Stimulated activated effector memory CD8-positive, alpha-beta T cell treated with anti-CD3 and anti-CD28 coated beads, Interleukin-12 subunit alpha, Interleukin-12 subunit beta, amount 100 ng/mL, for 72 hours (primary cell): ENCODE measurements around the gene PNLIPRP3.

Experiments used
- ATAC-seq: fragments of 150-1000 bp; cut with Tn5 transposase; 2 replicates; pipeline ENCODE4 v1.10.0; 2021
- DNase-seq, 2 donors: peaks; one replicate each; pipeline ENCODE4 v3.0.0; 2021 to 2022; ENCODE audit warnings: low spot score in 2 of 2
- H3K27ac Mint-ChIP-seq: one replicate; pipeline ENCODE4 v1.8.0; 2022; ENCODE audit warnings: mild to moderate bottlenecking, mixed read lengths
- H3K36me3 Mint-ChIP-seq: one replicate; pipeline ENCODE4 v1.8.0; 2022; ENCODE audit warnings: mild to moderate bottlenecking, mixed read lengths
- H3K4me1 Mint-ChIP-seq: one replicate; pipeline ENCODE4 v1.8.0; 2022; ENCODE audit warnings: mixed read lengths
- H3K4me3 Mint-ChIP-seq: one replicate; pipeline ENCODE4 v1.8.0; 2022; ENCODE audit warnings: mild to moderate bottlenecking, mixed read lengths
- H3K9me3 Mint-ChIP-seq: one replicate; pipeline ENCODE4 v1.8.0; 2022; ENCODE audit warnings: mixed read lengths

Gene PNLIPRP3

GRCh38 chr10:116430288-116430687 lies 2.6 kb downstream of the PNLIPRP3 start:
- peaks cover 4% of the 10 kb centered on the region for H3K9me3 Mint-ChIP-seq
- H3K36me3 Mint-ChIP-seq = no peaks in the 10 kb centered on the region
- DNase-seq (no peak), ATAC-seq (no peak)
- no peaks in the 10 kb centered on the region for H3K4me1 Mint-ChIP-seq
- no peak overlapping the region for H3K4me3 Mint-ChIP-seq
- no peak overlapping the region for H3K27ac Mint-ChIP-seq

- DNase-seq (no peak), ATAC-seq (no peak)
- Mint-ChIP-seq H3K4me3 (no peak overlapping the region), H3K9me3 (peaks cover 2% of the 10 kb centered on the region), H3K36me3 (no peaks in the 10 kb centered on the region), H3K27ac (no peak overlapping the region), H3K4me1 (no peaks in the 10 kb centered on the region)
Observed at GRCh38 chr10:116431598-116431997, 4.0 kb downstream of the PNLIPRP3 start.

DNA sequence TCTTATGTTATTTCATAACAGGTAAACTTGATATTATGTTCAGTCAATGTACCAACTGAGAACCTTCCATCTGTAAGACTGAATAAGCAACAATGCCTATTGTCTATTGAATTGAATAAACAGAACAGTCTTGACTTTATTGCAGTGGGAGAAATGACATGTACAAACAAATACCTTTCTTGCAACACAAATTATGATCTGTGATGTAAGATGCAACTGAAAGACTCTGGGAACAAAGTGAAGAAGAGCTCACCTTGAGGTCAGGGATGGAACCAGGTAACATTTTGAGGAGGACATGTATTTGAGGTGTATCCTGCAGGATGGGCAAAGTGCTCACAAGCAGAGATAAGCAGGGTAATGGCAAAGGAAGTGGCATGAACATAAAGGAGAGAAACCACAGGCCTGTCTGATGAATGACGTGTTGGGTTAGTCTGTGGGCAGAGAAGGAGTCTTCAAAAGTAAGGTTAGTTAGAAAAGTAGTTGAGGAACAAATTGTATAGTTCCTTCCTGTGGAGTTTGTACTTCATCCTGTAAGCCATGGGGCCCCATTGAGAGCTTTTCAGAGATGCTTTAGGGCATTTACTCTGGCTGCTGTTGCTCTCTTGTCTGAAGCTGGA lies 9.5 kb downstream of the PNLIPRP3 start:
- ATAC-seq = no peak
- no peak for DNase-seq
- no peaks in the 10 kb centered on the region for H3K36me3 Mint-ChIP-seq
- no peaks in the 10 kb centered on the region for H3K4me1 Mint-ChIP-seq
- peaks cover 5% of the 10 kb centered on the region for H3K9me3 Mint-ChIP-seq
- H3K27ac Mint-ChIP-seq = no peak overlapping the region
- H3K4me3 Mint-ChIP-seq = no peak overlapping the region

DNA sequence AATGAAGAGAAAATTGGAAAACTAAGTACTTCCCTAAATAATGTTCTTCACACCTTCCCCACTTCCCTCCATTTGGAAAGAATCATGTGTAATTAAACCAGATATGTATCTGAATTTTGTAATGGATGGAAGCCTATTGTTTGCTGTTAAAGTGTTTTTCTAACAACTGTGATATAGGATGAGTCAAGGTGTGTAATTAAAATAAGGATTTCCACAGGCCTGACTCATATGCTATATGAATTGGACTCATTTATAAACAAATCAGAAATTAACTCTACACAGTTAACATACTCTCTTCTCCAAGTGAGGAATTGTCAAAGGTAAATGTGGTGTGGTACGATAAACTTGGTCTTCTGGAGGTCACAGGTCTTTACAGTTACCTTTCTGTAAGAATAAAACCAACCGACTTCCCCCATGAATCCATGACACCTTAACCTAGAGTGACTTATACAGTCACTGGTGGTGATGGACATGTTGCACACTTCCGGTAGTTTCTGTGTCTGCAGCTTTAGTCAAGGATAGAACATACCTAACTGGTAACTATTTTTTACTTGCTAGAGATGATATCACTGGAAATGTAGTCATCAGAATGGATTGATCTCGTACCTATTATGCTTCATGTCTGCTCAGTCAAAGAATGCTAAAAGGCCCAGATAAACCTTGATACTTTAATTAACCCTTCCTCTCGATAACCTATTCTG lies 12.8 kb downstream of the PNLIPRP3 start:
- Mint-ChIP-seq H3K27ac (no peak overlapping the region), H3K9me3 (peaks cover 5% of the 10 kb centered on the region), H3K4me3 (no peak overlapping the region), H3K36me3 (no peaks in the 10 kb centered on the region), H3K4me1 (no peaks in the 10 kb centered on the region)
- ATAC-seq (no peak), DNase-seq (no peak)

- peaks cover 6% of the 10 kb centered on the region for H3K9me3 Mint-ChIP-seq
- no peak overlapping the region for H3K27ac Mint-ChIP-seq
- no peaks in the 10 kb centered on the region for H3K36me3 Mint-ChIP-seq
- DNase-seq (no peak), ATAC-seq (no peak)
- no peak overlapping the region for H3K4me3 Mint-ChIP-seq
- no peaks in the 10 kb centered on the region for H3K4me1 Mint-ChIP-seq
Observed at GRCh38 chr10:116444527-116445142, 17.0 kb downstream of the PNLIPRP3 start.

- Mint-ChIP-seq H3K27ac (no peak overlapping the region), H3K4me1 (no peaks in the 10 kb centered on the region), H3K36me3 (no peaks in the 10 kb centered on the region), H3K4me3 (no peak overlapping the region), H3K9me3 (peaks cover 12% of the 10 kb centered on the region)
- DNase-seq (no peak), ATAC-seq (no peak)
Observed at GRCh38 chr10:116450861-116451260, 23.2 kb downstream of the PNLIPRP3 start.

DNA sequence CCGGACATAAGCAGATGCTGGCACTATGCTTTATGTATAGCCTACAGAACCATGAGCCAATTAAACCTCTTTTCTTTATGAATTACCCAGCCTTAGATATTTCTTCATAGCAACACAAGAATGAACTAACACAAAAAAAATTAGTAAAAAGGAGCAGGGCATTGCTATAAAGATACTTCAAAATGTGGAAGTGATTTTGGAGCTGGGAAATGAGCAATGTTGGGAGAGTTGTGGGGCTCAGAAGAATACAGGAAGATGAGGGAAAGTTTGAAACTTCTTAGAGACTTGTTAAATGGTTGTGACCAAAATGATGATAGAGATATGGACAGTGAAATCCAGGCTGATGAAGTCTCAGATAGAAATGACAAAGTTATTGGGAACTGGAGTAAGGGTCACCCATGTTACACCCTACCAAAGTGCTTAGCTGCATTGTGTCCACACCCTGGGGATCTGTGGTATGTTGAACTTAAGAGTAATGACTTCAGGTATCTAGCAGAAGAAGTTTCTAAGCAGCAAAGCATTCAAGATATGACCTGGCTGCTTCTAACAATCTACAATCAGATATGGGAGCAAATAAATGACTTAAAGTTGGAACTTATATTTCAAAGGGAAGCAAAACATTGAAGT lies 24.2 kb downstream of the PNLIPRP3 start:
- ATAC-seq (no peak), DNase-seq (no peak)
- H3K9me3 Mint-ChIP-seq = peaks cover 12% of the 10 kb centered on the region
- H3K4me3 Mint-ChIP-seq = no peak overlapping the region
- H3K36me3 Mint-ChIP-seq = no peaks in the 10 kb centered on the region
- H3K4me1 Mint-ChIP-seq = no peaks in the 10 kb centered on the region
- no peak overlapping the region for H3K27ac Mint-ChIP-seq

- Mint-ChIP-seq H3K9me3 (peaks cover 12% of the 10 kb centered on the region), H3K4me3 (no peak overlapping the region), H3K36me3 (no peaks in the 10 kb centered on the region), H3K4me1 (no peaks in the 10 kb centered on the region), H3K27ac (no peak overlapping the region)
- no peak for ATAC-seq
- no peak for DNase-seq
Observed at GRCh38 chr10:116452338-116452720, 24.7 kb downstream of the PNLIPRP3 start.

GRCh38 chr10:116457488-116457887 lies 29.8 kb downstream of the PNLIPRP3 start:
- ATAC-seq = no peak
- H3K4me3 Mint-ChIP-seq = no peak overlapping the region
- H3K9me3 Mint-ChIP-seq = peaks cover 14% of the 10 kb centered on the region
- H3K36me3 Mint-ChIP-seq = no peaks in the 10 kb centered on the region
- no peak overlapping the region for H3K27ac Mint-ChIP-seq
- H3K4me1 Mint-ChIP-seq = no peaks in the 10 kb centered on the region
- no peak for DNase-seq

- no peak overlapping the region for H3K27ac Mint-ChIP-seq
- no peak for ATAC-seq
- no peaks in the 10 kb centered on the region for H3K36me3 Mint-ChIP-seq
- H3K4me1 Mint-ChIP-seq = no peaks in the 10 kb centered on the region
- peaks cover 7% of the 10 kb centered on the region for H3K9me3 Mint-ChIP-seq
- no peak for DNase-seq
- no peak overlapping the region for H3K4me3 Mint-ChIP-seq
Observed at GRCh38 chr10:116460219-116460618, 32.6 kb downstream of the PNLIPRP3 start.

DNA sequence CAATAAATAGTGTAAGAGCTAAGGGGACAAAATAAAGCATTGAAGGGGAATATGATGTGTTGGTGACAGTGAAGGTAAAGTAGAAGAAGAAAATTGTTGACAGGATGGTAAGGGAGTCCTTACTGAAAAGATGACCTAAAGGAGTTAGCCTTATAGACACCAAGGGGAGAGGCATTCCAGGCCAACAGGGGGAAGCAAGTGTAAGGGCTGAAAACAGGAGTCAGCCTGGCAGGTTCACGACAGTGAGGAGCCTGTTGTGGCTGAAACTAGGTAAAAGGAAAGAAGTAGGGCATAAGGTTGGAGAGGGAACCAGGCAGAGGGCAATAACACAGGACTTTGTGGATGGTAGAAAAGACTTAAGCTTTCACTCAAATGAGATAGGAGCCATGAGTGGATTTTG lies 34.0 kb downstream of the PNLIPRP3 start:
- DNase-seq = no peak
- H3K4me3 Mint-ChIP-seq = no peak overlapping the region
- ATAC-seq = no peak
- peaks cover 7% of the 10 kb centered on the region for H3K9me3 Mint-ChIP-seq
- no peaks in the 10 kb centered on the region for H3K36me3 Mint-ChIP-seq
- no peaks in the 10 kb centered on the region for H3K4me1 Mint-ChIP-seq
- H3K27ac Mint-ChIP-seq = no peak overlapping the region

DNA sequence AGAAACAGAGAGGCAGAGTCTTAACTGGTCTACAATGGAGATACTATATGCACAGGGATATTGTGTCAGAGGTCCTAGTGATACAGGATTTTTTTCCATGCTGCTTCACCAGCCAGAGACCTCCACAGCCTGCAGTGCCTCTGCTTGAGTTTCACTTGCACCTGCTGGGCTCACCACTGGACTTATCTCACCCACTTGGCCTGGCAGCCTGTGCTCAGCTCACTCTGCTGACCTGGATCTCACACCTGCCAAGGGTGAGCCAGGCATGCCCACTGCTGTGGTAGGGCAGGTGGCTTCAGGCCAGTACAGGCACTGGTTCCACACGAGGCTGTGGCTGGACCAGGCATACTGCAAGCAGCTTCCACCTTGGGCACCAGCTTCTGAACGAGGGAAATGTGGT lies 36.6 kb downstream of the PNLIPRP3 start:
- H3K4me1 Mint-ChIP-seq = no peaks in the 10 kb centered on the region
- DNase-seq = no peak
- H3K36me3 Mint-ChIP-seq = no peaks in the 10 kb centered on the region
- H3K9me3 Mint-ChIP-seq = peaks cover 10% of the 10 kb centered on the region
- H3K4me3 Mint-ChIP-seq = no peak overlapping the region
- H3K27ac Mint-ChIP-seq = no peak overlapping the region
- ATAC-seq = peak; percentile 40

DNA sequence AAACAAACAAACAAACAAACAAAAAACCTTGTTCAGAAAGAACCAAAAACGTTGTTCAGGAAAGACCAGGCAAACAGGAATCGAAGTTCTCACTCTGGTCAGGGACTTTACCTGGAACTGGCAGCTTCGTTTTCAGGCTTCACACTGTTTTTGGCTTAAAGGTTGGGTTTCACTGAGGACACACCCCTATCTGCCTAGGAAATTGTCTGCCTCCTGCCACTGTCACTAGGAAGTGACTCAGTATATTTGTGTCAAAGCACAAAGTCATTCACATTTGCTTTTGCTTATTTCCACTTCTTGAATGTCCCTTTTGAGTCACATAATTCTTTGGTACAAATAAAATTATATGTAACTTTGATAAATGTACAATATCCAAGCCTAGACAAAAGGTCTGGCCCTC lies 37.9 kb downstream of the PNLIPRP3 start:
- Mint-ChIP-seq H3K4me3 (no peak overlapping the region), H3K27ac (no peak overlapping the region), H3K9me3 (peaks cover 16% of the 10 kb centered on the region), H3K4me1 (no peaks in the 10 kb centered on the region), H3K36me3 (no peaks in the 10 kb centered on the region)
- DNase-seq = no peak
- no peak for ATAC-seq

GRCh38 chr10:116466715-116467422 lies 39.2 kb downstream of the PNLIPRP3 start:
- no peaks in the 10 kb centered on the region for H3K4me1 Mint-ChIP-seq
- peaks cover 12% of the 10 kb centered on the region for H3K9me3 Mint-ChIP-seq
- DNase-seq = no peak
- H3K4me3 Mint-ChIP-seq = no peak overlapping the region
- no peak overlapping the region for H3K27ac Mint-ChIP-seq
- ATAC-seq = no peak
- H3K36me3 Mint-ChIP-seq = no peaks in the 10 kb centered on the region

GRCh38 chr10:116469437-116469836 lies 41.8 kb downstream of the PNLIPRP3 start:
- Mint-ChIP-seq H3K27ac (no peak overlapping the region), H3K4me1 (no peaks in the 10 kb centered on the region), H3K9me3 (peaks cover 12% of the 10 kb centered on the region), H3K36me3 (no peaks in the 10 kb centered on the region), H3K4me3 (no peak overlapping the region)
- no peak for DNase-seq
- ATAC-seq = no peak
